ENCODE data around the gene TRAK1. TPM values are rescaled to one million over a fixed set of nuclear protein-coding genes. Genes with fewer than 3 reads are reported as not detected.

TRAK1 gene
- polyA plus RNA-seq, 1 donor (not counting 4 experiments of a cell fraction or from before 2014, with no cell fraction given), result 58.2 TPM

DNA sequence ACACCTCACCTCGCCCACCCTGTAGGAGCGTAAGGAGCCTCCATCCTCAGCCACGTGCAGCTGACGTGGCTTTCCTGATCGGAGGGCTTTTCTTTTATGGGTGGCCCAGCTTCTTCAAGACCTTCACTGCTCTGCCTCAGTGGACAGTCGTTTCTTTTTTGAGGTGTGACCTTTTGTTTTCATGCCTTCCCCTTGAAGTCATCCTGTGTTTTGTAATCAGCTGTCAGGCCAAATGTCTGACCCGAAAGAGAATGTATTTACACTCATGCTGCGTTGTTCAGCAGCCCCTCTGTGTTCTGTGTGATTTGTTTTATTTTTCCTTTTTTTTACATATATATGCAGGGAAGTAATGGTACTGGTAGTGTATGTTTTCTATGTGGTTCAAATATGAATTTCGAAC lies 133.0 kb downstream of the TRAK1 start:
- dilution Hi-C loops (cut with MboI; ENCODE audit: extremely low pct_ligation_motif_present, low sequenced_read_pairs), result no loop called here
- H3K4me1 ChIP-seq (ENCODE audit: control insufficient read depth, extremely low read depth, insufficient read depth, low read length), result no peaks in the 10 kb centered on the region

GRCh38 chr3:42224658-42225421 lies 133.7 kb downstream of the TRAK1 start:
- no peak overlapping the region for H3K27ac ChIP-seq (ENCODE audit: control insufficient read depth, insufficient read depth, low read length)
- FAIRE-seq, result no peak
- TF ChIP-seq EZH2 (IDR thresholded peaks at IDR 0.05; ENCODE audit: low read length) (no peak), CTCF (optimal IDR thresholded peaks at IDR 0.05 in 1 of 3, IDR thresholded peaks at IDR 0.05 in 1 of 3, conservative IDR thresholded peaks at IDR 0.05 in 1 of 3; ENCODE audit: extremely low read depth in 1 of 3, insufficient read depth in 2 of 3, low read length in 3 of 3) (no peak)

More for the DNA sequence above, 133.0 kb downstream of the TRAK1 start:
- no peaks in the 10 kb centered on the region for H3K9me1 ChIP-seq (ENCODE audit: control insufficient read depth, extremely low read depth, insufficient read depth, low read length)
- H3K9me3 ChIP-seq (ENCODE audit: control insufficient read depth, low read depth, low read length), result no peaks in the 10 kb centered on the region
- H3K27me3 ChIP-seq (ENCODE audit: control insufficient read depth, extremely low read depth, insufficient read depth, low read length), result no peaks in the 10 kb centered on the region
- peaks cover 29 to 33% of the 10 kb centered on the region in 2 experiments for H3K36me3 ChIP-seq (ENCODE audit: control insufficient read depth in 2 of 2, extremely low read depth in 1 of 2, insufficient read depth in 2 of 2, low read length in 2 of 2)
- H3K9ac ChIP-seq (ENCODE audit: control insufficient read depth, extremely low read depth, insufficient read depth, low read length), result no peak overlapping the region
- H4K20me1 ChIP-seq (ENCODE audit: control insufficient read depth, extremely low read depth, insufficient read depth, low read length), result no peaks in the 10 kb centered on the region
- no peak for FAIRE-seq
- H3K4me3 ChIP-seq (ENCODE audit: control insufficient read depth in 2 of 3, extremely low read depth in 1 of 3, insufficient read depth in 2 of 3, low read depth in 1 of 3, low read length in 3 of 3), result no peak overlapping the region
- TF ChIP-seq EZH2 (IDR thresholded peaks at IDR 0.05; ENCODE audit: low read length), result no peak
- no peak for TF ChIP-seq CTCF (optimal IDR thresholded peaks at IDR 0.05 in 1 of 3, IDR thresholded peaks at IDR 0.05 in 1 of 3, conservative IDR thresholded peaks at IDR 0.05 in 1 of 3; ENCODE audit: extremely low read depth in 1 of 3, insufficient read depth in 2 of 3, low read length in 3 of 3)
- H3K27ac ChIP-seq (ENCODE audit: control insufficient read depth, insufficient read depth, low read length), result no peak overlapping the region
- no peak overlapping the region for H3K4me2 ChIP-seq (ENCODE audit: control insufficient read depth, extremely low read depth, insufficient read depth, low read depth, low read length)
- no peak for DNase-seq (ENCODE audit: low read depth, low spot score)
- no peaks in the 10 kb centered on the region for H3K79me2 ChIP-seq (ENCODE audit: control insufficient read depth, insufficient read depth, low read length)
- H2AFZ ChIP-seq (ENCODE audit: control insufficient read depth, low read length), result no peak overlapping the region

More at GRCh38 chr3:42224658-42225421, 133.7 kb downstream of the TRAK1 start:
- H4K20me1 ChIP-seq (ENCODE audit: control insufficient read depth, extremely low read depth, insufficient read depth, low read length), result no peaks in the 10 kb centered on the region
- H3K4me3 ChIP-seq (ENCODE audit: control insufficient read depth in 2 of 3, extremely low read depth in 1 of 3, insufficient read depth in 2 of 3, low read depth in 1 of 3, low read length in 3 of 3), result no peak overlapping the region
- H3K79me2 ChIP-seq (ENCODE audit: control insufficient read depth, insufficient read depth, low read length), result no peaks in the 10 kb centered on the region
- no peaks in the 10 kb centered on the region for H3K27me3 ChIP-seq (ENCODE audit: control insufficient read depth, extremely low read depth, insufficient read depth, low read length)
- H3K4me1 ChIP-seq (ENCODE audit: control insufficient read depth, extremely low read depth, insufficient read depth, low read length), result no peaks in the 10 kb centered on the region
- DNase-seq (ENCODE audit: low read depth, low spot score), result no peak
- H2AFZ ChIP-seq (ENCODE audit: control insufficient read depth, low read length), result no peak overlapping the region
- H3K9me1 ChIP-seq (ENCODE audit: control insufficient read depth, extremely low read depth, insufficient read depth, low read length), result no peaks in the 10 kb centered on the region
- no peaks in the 10 kb centered on the region for H3K9me3 ChIP-seq (ENCODE audit: control insufficient read depth, low read depth, low read length)
- peaks cover 28 to 29% of the 10 kb centered on the region in 2 experiments for H3K36me3 ChIP-seq (ENCODE audit: control insufficient read depth in 2 of 2, extremely low read depth in 1 of 2, insufficient read depth in 2 of 2, low read length in 2 of 2)
- H3K4me2 ChIP-seq (ENCODE audit: control insufficient read depth, extremely low read depth, insufficient read depth, low read depth, low read length), result no peak overlapping the region
- dilution Hi-C loops (cut with MboI; ENCODE audit: extremely low pct_ligation_motif_present, low sequenced_read_pairs), result no loop called here
- H3K9ac ChIP-seq (ENCODE audit: control insufficient read depth, extremely low read depth, insufficient read depth, low read length), result no peak overlapping the region
